G401 (cell line): Measurements from ENCODE around the gene CPA3. TPM values are rescaled to one million over a fixed set of nuclear protein-coding genes. Genes with fewer than 3 reads are reported as not detected.

ENCODE experiments used
- DNase-seq: peaks from one replicate; pipeline ENCODE4 v3.0.0-alpha.2; 2015; ENCODE audit warnings: low spot score
- in situ Hi-C: cut with HindIII; loops from 2 replicates; pipeline ENCODE4 v1.10.0; 2016; ENCODE audit warnings: low sequenced_read_pairs, mixed read lengths
- total RNA-seq: library from RNA; depleted of rRNA; stranded (reverse); fragments of >200 nt; shearing (Covaris generic); gene quantifications from 2 replicates; pipeline ENCODE4 v1.2.3, GENCODE V29; 2014

CPA3 gene
- total RNA-seq, 1 experiment from 2014 or later, result not detected

- DNase-seq, result no peak
- in situ Hi-C loops, result no loop called here
These were observed 11.0 kb upstream of the CPA3 start for GRCh38 chr3:148854061-148854460.

- DNase-seq, result peak; percentile 13
- in situ Hi-C loops, result no loop called here
These were observed 8.7 kb upstream of the CPA3 start for GRCh38 chr3:148856384-148856783.

GRCh38 chr3:148857316-148857715 is 7.8 kb upstream of the CPA3 start:
- in situ Hi-C loops, result no loop called here
- peak; percentile 90 for DNase-seq

GRCh38 chr3:148861277-148861869 is 3.7 kb upstream of the CPA3 start:
- in situ Hi-C loops, result no loop called here

GRCh38 chr3:148863297-148863696 is 1.8 kb upstream of the CPA3 start:
- DNase-seq, result no peak
- in situ Hi-C loops, result no loop called here

More at GRCh38 chr3:148861277-148861869, 3.7 kb upstream of the CPA3 start:
- DNase-seq, result peak; percentile 55

- in situ Hi-C loops, result no loop called here
- DNase-seq, result no peak
These were observed 1.3 kb upstream of the CPA3 start for GRCh38 chr3:148863814-148864213.

- DNase-seq, result no peak
- in situ Hi-C loops, result no loop called here
These were observed 1.2 kb downstream of the CPA3 start for GRCh38 chr3:148866261-148866660.

- DNase-seq, result no peak
- in situ Hi-C loops, result no loop called here
These were observed 8.3 kb downstream of the CPA3 start for GRCh38 chr3:148873270-148873927.

- in situ Hi-C loops, result no loop called here
These were observed 8.9 kb downstream of the CPA3 start for GRCh38 chr3:148873977-148874376.

GRCh38 chr3:148878095-148878494 is 13.0 kb downstream of the CPA3 start:
- DNase-seq, result no peak
- in situ Hi-C loops, result no loop called here

More at GRCh38 chr3:148873977-148874376, 8.9 kb downstream of the CPA3 start:
- no peak for DNase-seq

GRCh38 chr3:148879256-148879655 is 14.2 kb downstream of the CPA3 start:
- in situ Hi-C loops, result no loop called here
- no peak for DNase-seq

- DNase-seq, result no peak
- in situ Hi-C loops, result no loop called here
These were observed 15.6 kb downstream of the CPA3 start for GRCh38 chr3:148880681-148881080.

GRCh38 chr3:148881286-148881685 is 16.2 kb downstream of the CPA3 start:
- in situ Hi-C loops, result no loop called here
- no peak for DNase-seq

GRCh38 chr3:148882288-148882687 is 17.2 kb downstream of the CPA3 start:
- DNase-seq, result peak; percentile 96
- in situ Hi-C loops, result no loop called here

GRCh38 chr3:148883163-148883562 is 18.1 kb downstream of the CPA3 start:
- peak; percentile 39 for DNase-seq
- in situ Hi-C loops, result no loop called here

GRCh38 chr3:148884261-148884660 is 19.2 kb downstream of the CPA3 start:
- no peak for DNase-seq
- in situ Hi-C loops, result no loop called here

- in situ Hi-C loops, result no loop called here
- DNase-seq, result no peak
These were observed 24.7 kb downstream of the CPA3 start for GRCh38 chr3:148889828-148890227.

- no peak for DNase-seq
- in situ Hi-C loops, result no loop called here
These were observed 31.0 kb downstream of the CPA3 start for GRCh38 chr3:148896062-148896461.

- in situ Hi-C loops, result no loop called here
- DNase-seq, result no peak
These were observed 37.1 kb downstream of the CPA3 start for GRCh38 chr3:148901987-148902791.

GRCh38 chr3:148903022-148903442 is 37.9 kb downstream of the CPA3 start:
- no peak for DNase-seq
- in situ Hi-C loops, result no loop called here
